Activated CD8-positive, alpha-beta memory T cell treated with anti-CD3 and anti-CD28 coated beads for 36 hours (primary cell): ENCODE results near the gene SCN7A. TPM values are rescaled to one million over a fixed set of nuclear protein-coding genes. Genes with fewer than 3 reads are reported as not detected.
"Not testable (repeated sequence)": the region's sequence is repeated elsewhere in the genome, so short reads cannot be mapped to it uniquely, and the experiment has no call there.

Experiments
- CTCF ChIA-PET: fragments of 350-600 bp; sonication (Branson Sonifier 250); formaldehyde crosslinking; loops from one replicate; lab custom pipeline; 2021; ENCODE audit warnings: antibody characterized with exemption; lab: Charles Lee
- POLR2A ChIA-PET: fragments of 350-600 bp; sonication (Branson Sonifier 250); formaldehyde crosslinking; loops from one replicate; lab custom pipeline; 2021; ENCODE audit warnings: antibody characterized with exemption; lab: Charles Lee
- total RNA-seq, 2 experiments: library from RNA; stranded (reverse); gene quantifications; one replicate each; pipeline ENCODE4 v1.2.3, GENCODE V29; 2021

SCN7A gene
- total RNA-seq, 2 experiments from 2014 or later, result not detected

DNA sequence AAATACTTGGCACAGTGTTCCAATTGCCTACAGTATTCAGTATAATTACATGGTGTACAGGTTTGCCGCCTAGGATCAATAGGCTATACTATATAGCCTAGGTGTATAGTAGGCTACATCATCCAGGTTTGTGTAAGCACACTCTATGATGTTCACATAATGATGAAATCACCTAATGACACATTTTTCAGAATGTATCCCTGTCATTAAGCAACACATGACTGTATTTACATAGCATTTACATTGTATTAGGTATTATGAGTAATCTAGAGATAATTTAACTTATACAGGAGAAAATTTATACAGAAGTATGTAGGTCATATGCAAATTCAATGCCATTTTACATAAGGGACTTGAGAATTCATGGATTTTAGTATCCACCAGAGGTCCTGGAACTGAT lies 35.4 kb downstream of the SCN7A start:
- ChIA-PET POLR2A (no interaction called here), CTCF (no interaction called here)

DNA sequence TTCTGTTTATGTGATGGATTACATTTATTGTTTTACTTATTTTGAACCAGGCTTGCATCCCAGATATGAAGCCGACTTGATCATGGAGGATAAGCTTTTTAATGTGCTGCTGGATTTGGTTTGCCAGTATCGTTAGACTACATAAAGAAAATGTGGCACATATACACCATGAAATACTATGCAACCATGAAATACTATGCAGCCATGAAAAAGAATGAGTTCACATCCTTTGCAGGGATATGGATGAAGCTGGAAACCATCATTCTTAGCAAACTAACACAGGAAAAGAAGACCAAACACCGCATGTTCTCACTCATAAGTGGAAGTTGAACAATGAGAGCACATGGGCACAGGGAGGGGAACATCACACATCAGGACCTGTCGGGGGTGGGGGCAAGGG lies 38.2 kb downstream of the SCN7A start:
- CTCF ChIA-PET, POLR2A ChIA-PET: not testable (repeated sequence)

DNA sequence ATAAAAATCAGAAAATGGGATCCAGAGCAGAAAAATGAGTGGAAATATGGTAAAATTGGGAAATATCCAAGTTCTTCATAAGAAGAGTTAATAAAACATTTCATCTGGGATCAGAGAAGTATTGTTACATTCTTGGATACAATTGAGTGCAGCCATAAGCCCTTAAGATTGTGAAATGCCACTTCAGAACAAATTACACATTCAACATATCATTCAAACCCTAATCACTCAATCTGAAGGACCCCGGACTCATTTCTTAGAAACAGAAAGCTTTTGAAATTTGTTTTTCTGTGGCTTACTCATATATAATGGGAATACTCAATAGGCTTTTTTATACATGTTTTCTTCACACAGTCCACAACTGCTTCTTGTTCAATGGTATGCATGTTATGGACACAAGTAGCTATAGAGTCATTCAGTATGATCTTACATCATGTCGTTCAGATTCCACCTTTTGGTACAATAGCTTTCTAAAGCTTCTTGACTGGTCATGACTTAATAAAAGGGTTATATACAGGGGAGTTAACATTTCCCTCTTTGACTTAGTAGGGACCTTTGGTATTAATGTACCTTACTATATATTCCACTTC lies 39.9 kb downstream of the SCN7A start:
- POLR2A ChIA-PET, result no interaction called here
- CTCF ChIA-PET, result no interaction called here

DNA sequence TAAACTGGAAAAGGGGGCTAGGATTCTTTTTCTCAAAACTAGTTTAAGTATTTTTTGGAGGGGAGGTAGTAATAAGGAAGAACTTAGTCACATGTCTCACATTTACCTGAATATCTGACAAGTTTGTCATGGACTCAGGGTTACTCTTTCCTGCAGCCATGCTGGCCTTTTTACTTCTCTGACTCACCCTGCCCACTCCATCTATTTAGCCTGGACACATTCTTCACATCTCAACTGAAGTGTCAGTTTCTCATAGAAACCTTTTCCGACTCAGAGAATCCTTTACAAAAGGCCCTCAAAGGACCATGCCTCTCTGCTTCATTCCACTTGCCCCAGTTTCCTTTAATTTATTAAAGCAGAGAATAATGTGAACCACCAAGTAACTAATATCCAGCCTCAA lies 42.6 kb downstream of the SCN7A start:
- CTCF ChIA-PET, result no interaction called here
- POLR2A ChIA-PET, result no interaction called here

DNA sequence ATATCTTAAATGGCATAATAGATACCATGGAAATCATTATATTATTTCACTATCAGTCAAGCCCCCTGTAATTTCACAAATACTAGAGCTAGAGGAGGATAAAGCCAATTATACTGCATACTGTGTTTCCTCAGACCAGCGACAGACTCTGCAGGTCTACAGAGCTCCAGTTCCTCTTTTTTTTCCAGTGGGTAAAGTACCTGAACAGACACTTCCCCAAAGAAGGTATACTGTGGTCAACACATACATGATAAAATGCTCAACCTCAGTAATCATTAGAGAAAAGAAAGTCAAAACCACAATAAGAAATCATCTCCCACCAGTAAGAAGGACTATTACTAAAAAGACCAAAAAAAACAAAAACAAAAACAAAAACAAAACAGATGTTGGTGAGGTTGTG lies 44.6 kb downstream of the SCN7A start:
- CTCF ChIA-PET, result no interaction called here
- POLR2A ChIA-PET, result no interaction called here

DNA sequence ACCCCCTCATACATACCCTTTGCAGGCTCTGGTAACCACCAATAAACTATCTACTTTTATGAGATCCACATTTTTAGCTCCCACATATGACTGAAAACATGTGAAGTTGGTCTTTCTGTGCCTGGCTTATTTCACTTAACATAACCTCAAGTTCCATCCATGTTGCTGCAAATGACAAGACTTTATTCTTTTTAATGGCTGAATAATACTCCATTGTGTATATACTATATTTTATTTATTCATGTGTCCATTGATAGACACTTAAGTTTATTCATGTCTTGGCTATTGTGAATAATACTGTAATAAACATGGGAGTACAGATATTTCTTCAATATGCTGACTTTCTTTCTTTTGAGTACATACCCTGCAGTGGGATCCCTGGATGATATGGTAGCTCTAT lies 45.9 kb downstream of the SCN7A start:
- POLR2A ChIA-PET, result no interaction called here
- CTCF ChIA-PET, result no interaction called here

DNA sequence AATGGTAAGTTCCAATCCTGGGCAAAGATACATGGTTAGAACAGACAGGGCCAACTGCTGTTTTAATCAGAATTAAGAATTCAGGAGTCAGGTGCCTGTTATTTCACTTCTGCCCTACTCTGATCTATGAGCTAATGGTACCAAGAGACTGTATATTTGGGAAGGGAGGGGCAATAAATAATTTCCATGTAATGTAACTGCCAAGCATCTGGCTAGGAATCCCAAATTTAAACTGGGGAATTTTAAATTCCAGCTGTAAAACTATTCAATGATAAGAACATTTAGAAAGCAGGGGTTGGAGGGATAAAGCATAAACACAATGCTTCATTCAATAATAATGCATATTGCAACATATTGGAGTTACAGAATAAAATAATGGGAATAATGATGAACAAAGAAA lies 49.7 kb downstream of the SCN7A start:
- ChIA-PET CTCF (no interaction called here), POLR2A (no interaction called here)

DNA sequence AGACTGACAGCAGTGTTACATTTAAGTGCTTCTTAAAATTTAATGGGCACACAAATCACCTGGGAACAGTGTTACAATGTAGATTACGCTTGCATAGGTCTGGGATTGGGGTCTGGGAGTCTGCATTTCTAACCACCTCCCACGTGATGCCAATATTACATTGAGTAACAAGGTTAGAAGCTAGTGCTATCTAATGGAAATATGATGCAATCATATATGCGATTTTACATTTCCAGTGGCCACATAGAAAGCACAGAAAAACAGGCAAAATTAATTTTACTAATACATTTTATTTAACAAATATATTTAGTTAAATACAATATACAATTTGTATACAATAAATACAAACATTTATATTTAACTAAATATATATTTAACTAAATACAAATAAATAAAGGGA lies 53.7 kb downstream of the SCN7A start:
- POLR2A ChIA-PET, result no interaction called here

DNA sequence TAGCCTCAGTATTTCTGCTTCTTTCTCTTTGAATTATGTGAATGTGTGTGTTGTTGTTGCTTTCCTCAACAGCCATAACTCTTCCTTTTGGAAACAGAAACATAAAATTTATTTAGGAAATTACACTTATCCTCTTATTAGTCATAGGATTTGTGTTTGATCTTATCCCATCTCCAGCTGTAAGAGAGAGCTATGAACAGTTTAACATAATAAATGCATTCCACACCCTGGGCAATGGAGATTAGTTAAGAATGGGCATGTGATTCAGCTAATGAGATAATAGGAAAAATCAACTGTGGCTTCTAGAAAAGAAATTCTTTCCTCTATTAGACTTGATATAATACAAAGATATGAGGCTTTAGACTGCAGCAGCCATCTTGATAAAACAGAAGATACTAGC lies 55.0 kb downstream of the SCN7A start:
- CTCF ChIA-PET, result no interaction called here
- POLR2A ChIA-PET, result no interaction called here

More for the DNA sequence above, 53.7 kb downstream of the SCN7A start:
- CTCF ChIA-PET, result no interaction called here

DNA sequence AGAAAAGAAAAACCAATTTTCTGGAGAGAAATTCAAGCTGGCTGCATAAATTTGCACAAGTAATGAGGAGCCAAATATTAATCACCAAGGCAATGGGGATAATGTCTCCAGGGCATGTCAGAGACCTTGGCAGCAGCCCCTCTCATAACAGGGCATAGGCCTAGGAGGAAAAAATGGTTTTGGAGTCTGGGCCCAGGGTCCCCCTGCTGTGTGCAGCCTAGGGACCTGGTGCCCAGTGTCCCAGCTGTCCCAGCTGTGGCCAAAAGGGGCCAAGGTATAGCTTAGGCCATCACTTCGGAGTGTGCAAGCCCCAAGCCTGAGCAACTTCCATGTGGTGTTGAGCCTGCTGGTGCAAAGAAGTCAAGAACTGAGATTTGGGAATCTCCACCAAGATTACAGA lies 57.1 kb downstream of the SCN7A start:
- CTCF ChIA-PET, result no interaction called here

DNA sequence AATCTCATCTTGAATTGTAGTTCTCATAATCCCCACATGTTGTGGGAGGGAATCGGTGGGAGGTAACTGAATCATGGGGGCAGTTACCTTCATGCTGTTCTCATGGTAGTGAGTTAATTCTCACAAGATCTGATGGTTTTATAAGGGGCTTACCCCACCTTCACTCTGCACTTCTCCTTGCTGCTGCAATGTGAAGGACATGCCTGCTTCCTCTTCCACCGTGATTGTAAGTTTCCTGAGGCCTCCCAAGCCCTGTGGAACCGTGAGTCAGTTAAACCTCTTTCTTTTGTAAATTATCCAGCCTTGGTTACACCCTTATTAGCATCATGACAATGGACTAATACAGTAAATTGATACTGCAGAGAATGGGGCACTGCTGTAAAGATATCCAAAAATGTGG lies 57.9 kb downstream of the SCN7A start:
- ChIA-PET CTCF (no interaction called here), POLR2A (no interaction called here)

More for the DNA sequence above, 57.1 kb downstream of the SCN7A start:
- POLR2A ChIA-PET, result no interaction called here

DNA sequence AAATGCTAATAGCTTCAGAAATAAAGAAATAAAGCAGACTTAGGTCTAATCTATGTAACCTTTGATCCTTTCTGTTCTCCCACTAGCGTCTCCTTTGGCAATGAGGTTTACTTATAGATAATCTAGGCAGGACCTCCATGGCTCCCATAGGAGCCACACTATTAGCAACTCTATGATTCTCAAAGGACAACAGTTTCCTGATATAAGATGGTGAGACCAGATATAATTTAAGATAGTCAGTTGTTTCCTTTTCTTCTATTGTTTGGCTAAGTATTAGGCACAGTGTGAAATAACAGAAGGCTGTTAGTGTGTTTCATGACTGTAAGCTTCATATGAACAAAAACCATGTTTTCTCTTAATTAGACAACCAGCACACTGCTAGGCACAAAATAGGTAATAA lies 59.6 kb downstream of the SCN7A start:
- ChIA-PET POLR2A (no interaction called here), CTCF (no interaction called here)

DNA sequence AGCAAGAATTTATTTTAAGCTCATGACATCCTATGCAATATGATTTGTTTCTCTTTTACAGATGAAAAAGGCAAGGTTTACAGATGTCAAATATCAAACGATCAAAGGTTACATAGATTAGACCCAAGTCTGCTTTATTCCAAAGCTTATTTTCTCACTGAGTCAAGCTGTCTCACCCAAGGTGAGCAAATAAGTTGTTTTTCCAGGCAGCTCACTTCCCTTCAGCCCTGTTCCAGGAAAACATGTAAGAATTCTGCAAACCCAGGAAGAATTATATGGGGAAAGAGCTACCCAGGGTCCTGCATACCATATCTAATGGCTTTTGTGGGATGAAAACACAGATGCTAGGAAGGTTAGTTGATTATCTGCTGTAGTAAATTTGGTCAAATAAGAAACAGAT lies 60.6 kb downstream of the SCN7A start:
- CTCF ChIA-PET, result no interaction called here
- POLR2A ChIA-PET, result no interaction called here

DNA sequence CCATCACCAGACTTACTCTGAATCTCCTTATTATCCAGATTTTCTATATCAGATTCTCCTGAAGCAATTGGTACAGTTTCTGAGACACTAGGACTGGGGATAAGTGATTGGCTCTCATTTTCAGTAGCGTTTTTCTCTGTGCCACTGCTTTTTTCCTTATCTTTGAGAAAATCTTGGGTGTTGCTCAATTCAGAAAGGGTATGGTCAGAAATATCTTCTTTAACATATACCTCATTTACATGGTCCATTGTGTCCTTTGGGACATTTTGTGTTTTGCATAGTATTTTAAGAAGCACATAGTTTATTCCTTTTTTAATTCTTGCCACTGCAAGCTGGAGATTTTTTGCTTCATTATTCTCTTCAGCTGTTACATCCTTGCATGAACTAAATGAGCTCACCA lies 61.7 kb downstream of the SCN7A start:
- POLR2A ChIA-PET, result no interaction called here

DNA sequence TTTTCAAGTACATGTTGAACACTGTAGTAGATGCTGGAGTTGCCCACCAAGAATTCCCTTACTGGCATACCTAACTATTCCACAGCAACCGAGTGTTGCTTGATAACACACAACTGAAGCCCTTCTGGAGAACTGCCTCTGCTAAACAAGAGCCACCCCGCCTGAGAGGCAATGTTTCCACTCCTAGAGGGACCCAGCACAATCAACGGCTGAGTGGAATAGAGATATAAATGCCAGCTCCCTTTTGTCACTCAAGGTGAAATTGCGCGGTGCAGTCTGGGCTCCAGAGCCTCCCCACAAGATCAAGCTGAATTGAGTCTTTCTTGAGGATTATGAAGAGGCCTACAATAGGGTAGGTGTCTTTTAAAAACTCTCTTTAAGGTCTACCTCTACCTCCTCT lies 69.2 kb downstream of the SCN7A start:
- CTCF ChIA-PET, result no interaction called here
- POLR2A ChIA-PET, result no interaction called here

More for the DNA sequence above, 61.7 kb downstream of the SCN7A start:
- CTCF ChIA-PET, result no interaction called here

DNA sequence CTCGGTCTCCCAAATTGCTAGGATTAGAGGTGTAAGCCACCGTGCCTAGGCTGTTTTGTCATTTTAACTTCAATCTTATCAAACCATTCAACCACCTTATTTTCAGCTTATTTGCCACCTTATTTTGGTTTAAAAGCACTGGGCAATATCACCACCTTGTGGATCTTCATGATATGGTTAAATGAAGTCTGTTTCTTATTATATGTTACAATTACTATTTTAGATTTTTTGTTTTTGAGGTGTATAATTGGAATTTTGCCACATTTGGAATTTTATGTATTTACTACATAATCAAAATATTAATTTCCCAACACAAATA lies 74.5 kb downstream of the SCN7A start:
- ChIA-PET CTCF (no interaction called here), POLR2A (no interaction called here)

DNA sequence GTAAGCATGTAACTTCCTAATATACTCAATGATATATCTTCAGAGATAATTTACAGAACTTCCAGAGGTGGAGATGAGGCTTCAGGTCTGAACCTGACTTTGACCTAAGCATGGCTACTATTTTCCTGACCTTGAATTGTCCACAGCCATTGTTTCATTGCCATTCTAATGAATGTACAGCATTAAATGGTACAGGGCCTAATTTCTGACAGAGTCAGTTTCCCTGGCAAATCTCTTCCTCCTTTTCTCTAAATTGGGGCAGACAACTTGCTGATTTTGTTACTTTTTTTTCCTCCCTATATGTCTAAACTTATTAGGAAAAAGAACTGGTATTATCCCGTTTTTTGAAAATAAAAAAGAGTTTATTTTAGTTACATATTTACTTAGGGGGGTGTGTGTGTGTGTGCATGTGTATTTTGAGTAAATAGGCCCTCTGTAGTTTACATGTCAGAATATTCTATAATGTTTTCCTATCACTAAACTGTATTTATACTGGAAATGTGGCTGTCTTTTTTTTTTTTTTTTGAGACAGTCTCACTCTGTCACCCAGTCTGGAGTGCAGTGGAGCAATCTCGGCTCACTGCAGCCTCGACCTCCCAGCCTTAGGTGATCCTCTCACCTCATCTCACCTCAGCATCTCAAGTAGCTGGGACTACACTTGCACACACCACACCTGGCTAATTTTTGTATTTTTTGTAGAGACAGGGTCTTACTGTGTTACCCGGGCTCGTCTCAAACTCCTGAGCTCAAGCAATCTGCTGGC lies 75.0 kb downstream of the SCN7A start:
- CTCF ChIA-PET, result no interaction called here
- POLR2A ChIA-PET, result no interaction called here

DNA sequence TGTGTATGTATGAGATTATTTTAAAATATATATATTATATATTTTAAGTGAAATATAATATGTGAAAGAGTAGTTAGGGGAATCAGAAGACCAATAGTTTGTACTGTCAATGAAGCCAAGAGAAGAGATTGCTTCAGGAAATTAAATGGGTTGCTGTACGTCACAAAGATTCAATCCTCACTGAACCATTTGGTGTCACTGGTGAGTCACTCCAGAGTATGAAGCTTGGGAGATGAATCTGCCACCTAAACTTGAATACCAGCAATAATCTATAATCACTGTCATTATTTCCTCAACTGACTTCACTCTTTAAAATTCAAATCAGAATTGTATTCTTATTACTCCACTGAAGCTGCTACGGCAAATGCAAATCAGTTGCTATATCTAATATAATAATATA lies 76.4 kb downstream of the SCN7A start:
- ChIA-PET POLR2A (no interaction called here), CTCF (no interaction called here)

DNA sequence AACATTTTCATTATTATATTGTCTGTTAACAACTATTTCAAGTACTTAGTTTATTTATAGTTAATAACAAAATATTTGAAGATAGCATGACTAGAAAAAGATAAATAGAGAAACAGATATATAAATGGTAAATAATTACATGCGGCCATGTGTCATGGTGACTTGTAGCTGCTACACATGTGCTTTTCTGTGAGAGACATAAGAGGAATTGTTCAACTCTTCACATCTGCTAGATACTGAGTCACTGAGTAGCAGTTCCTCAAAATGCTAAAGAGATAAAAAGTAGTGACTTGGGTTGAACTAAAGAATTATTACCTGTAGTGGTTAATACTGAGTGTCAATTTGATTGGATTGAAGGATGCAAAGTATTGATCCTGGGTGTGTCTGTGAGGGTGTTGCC lies 80.8 kb downstream of the SCN7A start:
- POLR2A ChIA-PET, result no interaction called here
- CTCF ChIA-PET, result no interaction called here

DNA sequence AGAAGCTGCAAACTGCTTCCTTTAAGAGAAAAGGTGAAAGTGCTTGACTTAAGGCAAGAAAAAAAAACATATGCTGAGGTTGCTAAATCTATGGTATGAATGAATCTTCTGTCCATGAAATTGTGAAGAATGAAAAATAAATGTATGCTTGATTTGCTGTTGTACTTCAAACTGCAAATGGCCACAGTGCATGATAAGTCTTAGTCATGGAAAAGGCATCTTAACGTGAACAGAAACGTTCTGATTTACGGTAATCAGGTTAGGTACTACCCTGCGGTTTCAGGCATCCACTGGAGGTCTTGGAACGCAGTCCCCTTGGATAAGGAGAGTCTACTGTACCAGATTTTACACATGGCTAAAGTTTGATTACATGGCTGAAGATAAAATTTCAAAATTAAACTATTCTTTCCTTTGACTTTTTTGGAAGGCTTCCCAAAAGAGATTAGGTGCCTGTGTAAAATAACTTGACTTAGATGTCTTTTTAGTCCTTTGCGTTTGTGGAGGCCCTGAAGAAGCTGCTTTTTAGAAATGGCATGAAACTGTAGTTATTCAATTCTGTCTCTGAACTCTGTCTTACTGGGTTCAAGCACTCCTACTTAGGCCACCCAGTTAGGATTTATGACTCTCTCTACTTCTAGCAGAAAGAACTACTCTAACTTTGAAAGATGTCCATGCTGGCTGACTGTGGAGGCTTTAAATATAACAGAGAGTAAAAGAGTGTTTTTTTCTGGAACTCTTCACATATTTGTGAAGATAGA lies 82.4 kb downstream of the SCN7A start:
- CTCF ChIA-PET, result no interaction called here
- POLR2A ChIA-PET, result no interaction called here

DNA sequence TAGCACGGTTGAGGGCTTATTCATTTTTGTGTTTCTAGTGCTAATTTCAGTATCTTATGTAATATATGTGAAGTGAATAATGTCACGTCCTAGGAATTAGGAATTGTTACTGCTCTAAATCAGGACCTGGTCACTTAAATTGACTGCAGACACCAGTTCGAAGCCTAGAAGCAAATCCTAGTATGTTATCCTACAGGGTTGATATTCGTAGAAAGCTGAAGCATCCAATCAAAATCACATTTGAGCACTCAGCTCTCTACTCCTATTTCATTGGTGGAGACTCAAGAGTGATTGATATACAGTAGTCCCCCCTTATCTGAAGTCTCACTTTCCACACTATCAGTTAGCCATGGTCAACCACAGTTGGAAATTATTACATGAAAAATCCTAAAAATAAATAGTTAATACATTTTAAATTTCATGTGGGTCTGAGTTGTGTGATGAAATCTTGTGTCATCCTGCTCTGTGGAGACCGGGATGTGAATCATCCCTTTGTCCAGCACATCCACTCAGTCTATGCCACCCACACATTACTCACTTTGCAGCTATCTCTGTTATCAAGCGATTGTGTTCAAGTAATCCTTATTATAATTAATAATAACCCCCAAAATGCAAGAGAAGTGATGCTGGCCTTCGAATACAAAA lies 83.1 kb downstream of the SCN7A start:
- CTCF ChIA-PET, result no interaction called here
- POLR2A ChIA-PET, result no interaction called here
